B cell (primary cell): ENCODE measurements around the gene CBARP. TPM values are rescaled to one million over a fixed set of nuclear protein-coding genes. Genes with fewer than 3 reads are reported as not detected.

ENCODE experiments used
- ATAC-seq: fragments of 200-7000 bp; cut with Tn5 transposase; one replicate; pipeline ENCODE4 v1.10.0; 2021; ENCODE audit warnings: low read depth, mild to moderate bottlenecking, moderate number of reproducible peaks, moderate library complexity
- CTCF ChIA-PET: fragments of 350-600 bp; sonication (Branson Sonifier 250); formaldehyde crosslinking; loops from one replicate; lab custom pipeline; 2021; ENCODE audit warnings: antibody characterized with exemption, inconsistent platforms; lab: Charles Lee
- POLR2A ChIA-PET: fragments of 350-600 bp; sonication (Branson Sonifier 250); formaldehyde crosslinking; loops from one replicate; lab custom pipeline; 2021; ENCODE audit warnings: antibody characterized with exemption; lab: Charles Lee
- DNase-seq: peaks from one replicate; pipeline ENCODE4 v3.0.0; 2013
- H2AFZ ChIP-seq: 2 replicates; pipeline ENCODE4 v1.6.1; 2012; ENCODE audit warnings: mild to moderate bottlenecking, low read depth, low read length; ENCODE audit not compliant: insufficient read depth, poor library complexity, severe bottlenecking
- H3K27ac ChIP-seq, 2 donors: 1 replicate in 1 of 2; 2 replicates in 1 of 2; pipeline ENCODE4 v1.5.1; 2012 to 2013; ENCODE audit warnings: low read length in 2 of 2, mild to moderate bottlenecking in 2 of 2, moderate library complexity in 1 of 2
- H3K27me3 ChIP-seq, 4 experiments: fragments of 200-600 bp in 1 of 4; sonication (generic) in 1 of 4; replicated peaks in 1 of 4; 1 replicate in 2 of 4; 2 replicates in 2 of 4; pipeline versions ENCODE4 v1.6.1 to v1.7.0; 2013 to 2016; ENCODE audit warnings: low read length in 3 of 4, mild to moderate bottlenecking in 2 of 4, mixed read lengths in 1 of 4, moderate library complexity in 1 of 4; ENCODE audit not compliant: insufficient read depth in 4 of 4, control insufficient read depth in 3 of 4; ENCODE audit errors: control extremely low read depth in 1 of 4
- H3K36me3 ChIP-seq, 2 experiments: replicated peaks in 1 of 2; 1 replicate in 1 of 2; 2 replicates in 1 of 2; pipeline versions ENCODE4 v1.6.1 to v1.7.1; 2013; ENCODE audit warnings: low read length in 1 of 2; ENCODE audit not compliant: insufficient read depth in 2 of 2, control insufficient read depth in 1 of 2; ENCODE audit errors: control extremely low read depth in 1 of 2, extremely low read depth in 1 of 2
- H3K4me1 ChIP-seq, 2 donors: fragments of 200-600 bp in 1 of 2; sonication (generic) in 1 of 2; 1 replicate in 1 of 2; 2 replicates in 1 of 2; pipeline versions ENCODE4 v1.5.1 to v1.6.1; 2013 to 2017; ENCODE audit warnings: low read length in 2 of 2; ENCODE audit not compliant: control insufficient read depth in 2 of 2, insufficient read depth in 2 of 2
- H3K4me2 ChIP-seq: replicated peaks from 2 replicates; pipeline ENCODE3; 2012; ENCODE audit warnings: mild to moderate bottlenecking, low read depth, low read length; ENCODE audit not compliant: poor library complexity, severe bottlenecking
- H3K4me3 ChIP-seq, 5 experiments: fragments of 200-600 bp in 1 of 5; sonication (generic) in 1 of 5; 1 replicate in 3 of 5; 2 replicates in 2 of 5; pipeline versions ENCODE4 v1.5.1 to v1.7.0; 2011 to 2016; ENCODE audit warnings: low read length in 4 of 5, mild to moderate bottlenecking in 4 of 5, low read depth in 2 of 5, control low read depth in 1 of 5, moderate library complexity in 1 of 5; ENCODE audit not compliant: insufficient read depth in 1 of 5; ENCODE audit errors: control extremely low read depth in 1 of 5, extremely low read depth in 1 of 5
- H3K79me2 ChIP-seq: fragments of 200-600 bp; sonication (generic); one replicate; pipeline ENCODE4 v1.6.0; 2016; ENCODE audit warnings: low read length; ENCODE audit not compliant: control insufficient read depth, insufficient read depth
- H3K9ac ChIP-seq: fragments of 200-600 bp; sonication (generic); 2 replicates; pipeline ENCODE4 v1.6.1; 2017; ENCODE audit warnings: mild to moderate bottlenecking, low read length, moderate library complexity
- H3K9me3 ChIP-seq, 3 donors: one replicate each; pipeline versions ENCODE4 v1.6.1 to v1.7.1; 2013; ENCODE audit warnings: low read length in 2 of 3; ENCODE audit not compliant: control insufficient read depth in 2 of 3, insufficient read depth in 1 of 3; ENCODE audit errors: control extremely low read depth in 1 of 3
- H4K20me1 ChIP-seq: 2 replicates; pipeline ENCODE4 v1.6.0; 2012; ENCODE audit warnings: mild to moderate bottlenecking, low read length; ENCODE audit not compliant: insufficient read depth, control insufficient read depth, poor library complexity, severe bottlenecking
- H3K27ac Mint-ChIP-seq: one replicate; pipeline ENCODE4 v1.8.0; 2021; ENCODE audit warnings: mixed read lengths
- H3K27me3 Mint-ChIP-seq: one replicate; pipeline ENCODE4 v1.8.0; 2021; ENCODE audit warnings: mixed read lengths
- H3K4me1 Mint-ChIP-seq: one replicate; pipeline ENCODE4 v1.8.0; 2021; ENCODE audit warnings: mixed read lengths
- H3K4me3 Mint-ChIP-seq: one replicate; pipeline ENCODE4 v1.8.0; 2021; ENCODE audit warnings: mixed read lengths
- H3K9me3 Mint-ChIP-seq: one replicate; pipeline ENCODE4 v1.8.0; 2022; ENCODE audit warnings: mixed read lengths; ENCODE audit not compliant: insufficient read depth
- EZH2 ChIP-seq: IDR thresholded peaks from 2 replicates; pipeline ENCODE4 v1.6.1; 2012; ENCODE audit warnings: borderline replicate concordance, low read depth, mild to moderate bottlenecking, moderate library complexity, low read length; ENCODE audit not compliant: insufficient read depth, poor library complexity, severe bottlenecking
- WGBS: methylation state at CpG from one replicate; pipeline ENCODE4 v1.1.5; 2013; ENCODE audit warnings: missing lambda C conversion rate; ENCODE audit not compliant: insufficient coverage; 5-methylcytosine and 5-hydroxymethylcytosine counted together
- intact Hi-C: fragments of 100-400 bp; cut with micrococcal nuclease; formaldehyde crosslinking; loops from one replicate; pipeline ENCODE4 v1.10.0; 2022
- polyA plus RNA-seq: library from polyadenylated mRNA; depleted of rRNA; stranded (reverse); fragments of >200 nt; gene quantifications from 2 replicates; pipeline ENCODE4 v1.2.3, GENCODE V29; 2012
- total RNA-seq, 2 donors: library from RNA; stranded (reverse); fragments of 120-200 nt in 1 of 2; gene quantifications; 1 replicate in 1 of 2; 2 replicates in 1 of 2; pipeline versions ENCODE4 v1.2.3 to v1.2.4, GENCODE V29; 2013 to 2022
- TF ChIP-seq, protein P1 (sequence below): fragments of 200-600 bp; IDR thresholded peaks from one replicate; pipeline ENCODE4 v1.8.0; 2022; ENCODE audit warnings: antibody characterized with exemption, mild to moderate bottlenecking

CBARP gene
- total and polyA plus RNA-seq, 2 donors (not counting 1 experiment from before 2014, with no cell fraction given): not detected

DNA sequence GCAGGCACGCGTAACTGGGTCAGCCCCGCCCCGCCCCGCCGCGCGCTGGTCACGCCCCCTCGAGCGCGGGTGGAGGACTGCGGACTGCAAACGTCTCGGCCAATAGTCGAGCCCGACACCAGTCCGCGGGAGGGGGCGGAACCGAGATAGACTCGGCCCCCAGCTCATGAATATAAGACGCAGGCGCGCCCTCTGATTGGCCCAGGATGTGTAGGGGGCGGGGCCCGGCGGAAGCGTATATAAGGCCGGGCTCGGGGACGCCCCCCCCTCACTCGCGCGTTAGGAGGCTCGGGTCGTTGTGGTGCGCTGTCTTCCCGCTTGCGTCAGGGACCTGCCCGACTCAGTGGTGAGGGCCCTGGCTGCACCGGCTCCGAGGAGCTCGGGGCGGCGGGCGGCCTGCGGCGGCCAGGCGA, 31.3 kb upstream of the CBARP start, which contains the start of gene CIRBP:
TSS of gene CIRBP (plus strand) at position 268 of the 413 bp plus-strand sequence. CDS start 1,602 bp downstream, outside the sequence.
- peaks cover 67 to 86% of the 10 kb centered on the region in 2 donors for H3K4me1 ChIP-seq
- H4K20me1 ChIP-seq: peaks cover 67% of the 10 kb centered on the region
- peak within 1 kb of the TSS; percentile 95 for H3K27ac Mint-ChIP-seq
- no peaks in the 10 kb centered on the region for H3K9me3 Mint-ChIP-seq
- H3K27me3 ChIP-seq: no peaks in the 10 kb centered on the region
- peak within 1 kb of the TSS; percentile 83 for H3K4me2 ChIP-seq
- ChIA-PET POLR2A (interaction anchor here (0.5 to 11.0 kb wide), 34 partner anchors 11 to 1975 kb away, joined by 3 to 402 read pairs (median 4); partner anchors contain the start of genes ATP5F1D, CBARP, GPX4 and NCLN), CTCF (interaction anchor here (0.6 to 10.0 kb wide), 11 partner anchors 8 to 156 kb away, joined by 3 to 658 read pairs (median 3); partner anchors contain the start of genes ATP5F1D and NDUFS7)
- H3K27me3 Mint-ChIP-seq: no peaks in the 10 kb centered on the region
- no peak within 1 kb of the TSS for H2AFZ ChIP-seq
- peaks cover 80% of the 10 kb centered on the region for H3K4me1 Mint-ChIP-seq
- peak within 1 kb of the TSS; percentile 88 to 92 for H3K27ac ChIP-seq
- peak; percentile 100 for DNase-seq
- peak within 1 kb of the TSS; percentile 73 for H3K9ac ChIP-seq
- no peak for TF ChIP-seq EZH2
- TF ChIP-seq, protein P1, sequence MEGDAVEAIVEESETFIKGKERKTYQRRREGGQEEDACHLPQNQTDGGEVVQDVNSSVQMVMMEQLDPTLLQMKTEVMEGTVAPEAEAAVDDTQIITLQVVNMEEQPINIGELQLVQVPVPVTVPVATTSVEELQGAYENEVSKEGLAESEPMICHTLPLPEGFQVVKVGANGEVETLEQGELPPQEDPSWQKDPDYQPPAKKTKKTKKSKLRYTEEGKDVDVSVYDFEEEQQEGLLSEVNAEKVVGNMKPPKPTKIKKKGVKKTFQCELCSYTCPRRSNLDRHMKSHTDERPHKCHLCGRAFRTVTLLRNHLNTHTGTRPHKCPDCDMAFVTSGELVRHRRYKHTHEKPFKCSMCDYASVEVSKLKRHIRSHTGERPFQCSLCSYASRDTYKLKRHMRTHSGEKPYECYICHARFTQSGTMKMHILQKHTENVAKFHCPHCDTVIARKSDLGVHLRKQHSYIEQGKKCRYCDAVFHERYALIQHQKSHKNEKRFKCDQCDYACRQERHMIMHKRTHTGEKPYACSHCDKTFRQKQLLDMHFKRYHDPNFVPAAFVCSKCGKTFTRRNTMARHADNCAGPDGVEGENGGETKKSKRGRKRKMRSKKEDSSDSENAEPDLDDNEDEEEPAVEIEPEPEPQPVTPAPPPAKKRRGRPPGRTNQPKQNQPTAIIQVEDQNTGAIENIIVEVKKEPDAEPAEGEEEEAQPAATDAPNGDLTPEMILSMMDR: no peak
- under 1% methylated on average over 50 of the region's 50 CpGs for WGBS
- intact Hi-C loops: loop anchor here (1.0 to 5.0 kb wide), 3 partner anchors 9 to 222 kb away; partner anchors contain the start of genes GPX4, PCSK4 and REEP6
- peak within 1 kb of the TSS; percentile 95 for H3K4me3 Mint-ChIP-seq
- H3K36me3 ChIP-seq: peaks cover 9 to 42% of the 10 kb centered on the region in 2 experiments
- no peaks in the 10 kb centered on the region for H3K9me3 ChIP-seq
- H3K4me3 ChIP-seq: peak within 1 kb of the TSS; percentile 75 to 96 (median 85)
- ATAC-seq: peak; percentile 66
- H3K79me2 ChIP-seq: peaks cover 65% of the 10 kb centered on the region
